ENCODE data around the gene CERT1. TPM values are rescaled to one million over a fixed set of nuclear protein-coding genes. Genes with fewer than 3 reads are reported as not detected.

CERT1 gene
- total RNA-seq, 6 donors from 2014 or later: 22.3 to 79.3 (median 58.0) TPM

GRCh38 chr5:75522025-75522424 is 10.6 kb upstream of the CERT1 start:
- no peak overlapping the region for H3K27ac ChIP-seq
- DNase-seq (no peak), ATAC-seq (ENCODE audit: low FRiP score in 2 of 2) (no peak)
- H3K36me3 ChIP-seq: no peaks in the 10 kb centered on the region
- no peak overlapping the region for H3K4me3 ChIP-seq
- H3K9me3 ChIP-seq: peaks cover 0 to 14% (median 9%) of the 10 kb centered on the region in 4 donors
- peaks cover 0 to 10% (median 6%) of the 10 kb centered on the region in 4 donors for H3K4me1 ChIP-seq
- TF ChIP-seq EP300 (IDR thresholded peaks at IDR 0.05) (no peak), POLR2AphosphoS5 (IDR thresholded peaks at IDR 0.05) (no peak), POLR2A (IDR thresholded peaks at IDR 0.05) (no peak), CTCF (IDR thresholded peaks at IDR 0.05) (no peak)
- no peaks in the 10 kb centered on the region for H3K27me3 ChIP-seq

- 86 to 92% methylated on average over 2 of the region's 2 CpGs for WGBS, 2 donors
- TF ChIP-seq POLR2AphosphoS5 (IDR thresholded peaks at IDR 0.05) (no peak), CTCF (IDR thresholded peaks at IDR 0.05) (no peak), POLR2A (IDR thresholded peaks at IDR 0.05) (no peak), EP300 (IDR thresholded peaks at IDR 0.05) (no peak)
- H3K4me3 ChIP-seq: no peak overlapping the region
- H3K4me1 ChIP-seq: peaks cover 0 to 9% (median 6%) of the 10 kb centered on the region in 4 donors
- DNase-seq (no peak), ATAC-seq (ENCODE audit: low FRiP score in 2 of 2) (no peak)
- H3K9me3 ChIP-seq: peaks cover 0 to 14% (median 9%) of the 10 kb centered on the region in 4 donors
- no peaks in the 10 kb centered on the region for H3K27me3 ChIP-seq
- no peak overlapping the region for H3K27ac ChIP-seq
- H3K36me3 ChIP-seq: no peaks in the 10 kb centered on the region
Measured at GRCh38 chr5:75521195-75521594, 9.8 kb upstream of the CERT1 start.

GRCh38 chr5:75519761-75520160 is 8.3 kb upstream of the CERT1 start:
- 67 to 83% methylated on average over 1 of the region's 1 CpG for WGBS, 2 donors

GRCh38 chr5:75514323-75514722 is 2.9 kb upstream of the CERT1 start:
- H3K4me1 ChIP-seq: peaks cover 20 to 29% (median 22%) of the 10 kb centered on the region in 4 donors
- H3K9me3 ChIP-seq: no peaks in the 10 kb centered on the region
- TF ChIP-seq EP300 (IDR thresholded peaks at IDR 0.05) (no peak), CTCF (IDR thresholded peaks at IDR 0.05) (no peak), POLR2A (IDR thresholded peaks at IDR 0.05) (no peak), POLR2AphosphoS5 (IDR thresholded peaks at IDR 0.05) (no peak)
- no peak for DNase-seq
- no peaks in the 10 kb centered on the region for H3K36me3 ChIP-seq
- 96 to 100% methylated on average over 3 of the region's 3 CpGs for WGBS, 2 donors
- ATAC-seq (ENCODE audit: low FRiP score in 2 of 2): no peak
- no peak overlapping the region for H3K27ac ChIP-seq
- no peaks in the 10 kb centered on the region for H3K27me3 ChIP-seq
- H3K4me3 ChIP-seq: no peak overlapping the region

More at GRCh38 chr5:75519761-75520160, 8.3 kb upstream of the CERT1 start:
- Histone ChIP-seq H3K27ac (no peak overlapping the region), H3K4me1 (peaks cover 0 to 8% (median 5%) of the 10 kb centered on the region in 4 donors), H3K9me3 (peaks cover 0 to 14% (median 9%) of the 10 kb centered on the region in 4 donors), H3K27me3 (no peaks in the 10 kb centered on the region), H3K36me3 (no peaks in the 10 kb centered on the region), H3K4me3 (no peak overlapping the region)
- DNase-seq (no peak), ATAC-seq (ENCODE audit: low FRiP score in 2 of 2) (no peak)
- TF ChIP-seq POLR2AphosphoS5 (IDR thresholded peaks at IDR 0.05) (no peak), CTCF (IDR thresholded peaks at IDR 0.05) (no peak), POLR2A (IDR thresholded peaks at IDR 0.05) (no peak), EP300 (IDR thresholded peaks at IDR 0.05) (no peak)

GRCh38 chr5:75513841-75514240 is 2.4 kb upstream of the CERT1 start:
- TF ChIP-seq POLR2AphosphoS5 (IDR thresholded peaks at IDR 0.05) (no peak), EP300 (IDR thresholded peaks at IDR 0.05) (no peak), POLR2A (IDR thresholded peaks at IDR 0.05) (no peak), CTCF (IDR thresholded peaks at IDR 0.05) (no peak)
- Histone ChIP-seq H3K9me3 (no peaks in the 10 kb centered on the region), H3K4me3 (no peak overlapping the region), H3K27ac (no peak overlapping the region), H3K36me3 (no peaks in the 10 kb centered on the region), H3K27me3 (no peaks in the 10 kb centered on the region), H3K4me1 (peaks cover 24 to 34% (median 27%) of the 10 kb centered on the region in 4 donors)
- DNase-seq (no peak), ATAC-seq (ENCODE audit: low FRiP score in 2 of 2) (no peak)
- 13 to 36% methylated on average over 1 of the region's 1 CpG for WGBS, 2 donors
